WI38 (cell line): ENCODE results near the gene PDZRN4.

ENCODE experiments used
- H3K4me3 ChIP-seq: 2 replicates; pipeline ENCODE4 v1.5.1; 2011; ENCODE audit warnings: low read depth, mild to moderate bottlenecking, control low read depth, low read length
- CTCF ChIP-seq: IDR thresholded peaks from 2 replicates; pipeline ENCODE4 v1.5.1; 2012; ENCODE audit warnings: low read depth, mild to moderate bottlenecking, control low read depth, low read length

PDZRN4 gene

DNA sequence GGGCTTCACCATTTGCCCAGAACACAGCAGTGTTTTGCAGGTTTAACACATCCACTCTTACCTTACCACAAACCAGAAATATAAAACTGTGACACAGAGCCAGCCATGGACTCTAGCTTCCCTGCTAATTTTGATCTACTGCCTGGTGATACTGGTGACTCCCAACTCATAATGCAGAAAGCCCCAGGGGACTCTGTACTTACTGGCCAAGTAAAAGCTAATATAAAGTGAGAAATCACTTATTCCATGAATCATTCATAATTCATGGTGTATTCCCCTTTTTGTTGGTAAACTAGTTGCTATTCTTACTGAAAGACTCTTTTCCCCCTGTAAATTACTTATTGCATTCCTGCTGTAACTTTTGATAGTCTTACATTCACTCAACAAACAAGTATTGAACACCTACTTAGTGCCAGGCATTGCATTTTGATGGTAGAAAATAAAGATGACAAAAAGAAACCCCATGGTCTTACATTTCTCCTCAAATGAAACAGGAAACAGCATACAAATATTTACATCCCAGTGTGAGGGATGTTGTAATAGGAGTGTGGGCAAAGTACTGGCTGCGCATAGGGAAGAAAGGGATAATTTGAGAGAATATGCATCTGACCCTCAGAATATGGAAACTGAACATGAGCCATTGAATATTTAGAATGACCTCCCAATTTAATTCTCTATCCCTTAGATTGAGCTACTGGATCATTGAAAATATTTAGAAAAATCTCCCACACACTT is 279.6 kb downstream of the PDZRN4 start:
- TF ChIP-seq CTCF = no peak
- no peak overlapping the region for H3K4me3 ChIP-seq

DNA sequence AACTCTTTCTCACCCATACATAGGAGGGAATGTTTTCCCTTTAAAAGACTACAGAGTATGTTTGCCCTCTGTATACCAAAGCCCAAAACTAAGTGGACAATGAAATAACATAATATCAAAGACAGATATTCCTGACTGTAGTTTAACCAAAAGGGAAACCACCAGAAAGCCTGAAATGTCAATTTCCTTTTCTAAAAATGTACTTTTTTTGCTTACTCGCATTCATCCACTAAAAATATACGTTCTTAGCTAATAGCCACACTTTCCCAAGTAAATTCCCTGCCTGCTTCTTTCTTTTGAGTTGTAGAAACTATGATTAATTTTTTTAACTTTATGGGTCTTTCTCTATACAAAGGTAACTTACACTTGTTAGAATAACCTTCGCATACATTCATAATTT is 280.2 kb downstream of the PDZRN4 start:
- H3K4me3 ChIP-seq = no peak overlapping the region
- no peak for TF ChIP-seq CTCF

DNA sequence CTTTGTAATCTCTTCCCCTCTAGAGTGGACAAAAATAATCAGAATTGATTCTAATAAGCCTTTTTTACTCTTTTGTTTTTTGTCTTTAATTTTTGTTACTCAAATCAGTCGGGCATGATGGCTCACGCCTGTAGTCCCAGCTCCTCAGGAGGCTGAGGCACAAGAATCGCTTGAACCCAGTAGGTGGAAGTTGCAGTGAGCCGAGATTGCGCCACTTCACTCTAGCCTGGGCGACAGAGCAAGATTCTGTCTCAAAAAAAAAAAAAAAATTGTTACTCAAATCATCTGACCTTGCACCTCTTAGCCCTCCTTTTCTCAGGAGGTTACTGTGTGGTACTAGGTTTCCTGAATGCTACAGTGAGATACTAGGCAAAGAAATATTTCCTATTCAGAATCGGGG is 280.6 kb downstream of the PDZRN4 start:
- TF ChIP-seq CTCF = no peak
- H3K4me3 ChIP-seq = no peak overlapping the region

DNA sequence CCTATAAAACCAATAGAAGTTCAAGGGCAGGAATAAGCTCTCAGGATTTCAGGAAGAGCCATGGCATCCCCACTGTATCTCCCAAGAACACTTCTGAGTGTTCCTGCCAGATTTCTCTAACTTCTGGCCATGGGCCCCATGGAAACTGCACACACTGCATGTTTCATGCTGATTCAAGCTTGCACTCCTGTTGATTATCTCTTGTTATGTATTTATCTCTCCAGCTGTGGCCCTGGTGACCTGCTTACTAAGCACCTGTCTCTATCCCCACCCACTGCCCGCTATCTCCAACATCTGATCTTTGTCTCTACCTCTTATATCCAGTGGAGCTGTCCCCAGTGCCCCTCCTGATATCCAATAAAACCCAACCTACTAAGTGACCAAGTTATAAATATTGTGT is 285.3 kb downstream of the PDZRN4 start:
- no peak for TF ChIP-seq CTCF
- H3K4me3 ChIP-seq = no peak overlapping the region

DNA sequence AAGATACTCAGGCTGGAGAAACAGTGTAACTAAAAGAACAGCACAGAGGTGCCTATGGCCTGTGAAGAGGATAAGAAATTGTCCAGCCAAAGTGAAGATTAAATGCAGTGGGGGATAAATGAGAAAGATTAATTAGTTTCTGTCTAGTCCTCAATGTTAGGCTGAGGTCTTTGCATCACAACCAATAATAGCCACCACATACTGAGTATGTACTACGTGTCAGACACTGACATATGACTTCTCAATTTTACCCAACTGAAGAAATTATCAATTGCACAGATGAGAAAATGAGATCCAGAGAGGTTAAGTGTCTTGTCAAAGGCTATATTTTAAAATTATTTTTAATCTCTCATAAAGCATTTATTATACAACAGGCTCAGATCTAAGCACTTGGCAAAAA is 285.9 kb downstream of the PDZRN4 start:
- no peak for TF ChIP-seq CTCF
- H3K4me3 ChIP-seq = no peak overlapping the region

- H3K4me3 ChIP-seq = no peak overlapping the region
- TF ChIP-seq CTCF = no peak
Measured at GRCh38 chr12:41476499-41477439, 288.6 kb downstream of the PDZRN4 start.

DNA sequence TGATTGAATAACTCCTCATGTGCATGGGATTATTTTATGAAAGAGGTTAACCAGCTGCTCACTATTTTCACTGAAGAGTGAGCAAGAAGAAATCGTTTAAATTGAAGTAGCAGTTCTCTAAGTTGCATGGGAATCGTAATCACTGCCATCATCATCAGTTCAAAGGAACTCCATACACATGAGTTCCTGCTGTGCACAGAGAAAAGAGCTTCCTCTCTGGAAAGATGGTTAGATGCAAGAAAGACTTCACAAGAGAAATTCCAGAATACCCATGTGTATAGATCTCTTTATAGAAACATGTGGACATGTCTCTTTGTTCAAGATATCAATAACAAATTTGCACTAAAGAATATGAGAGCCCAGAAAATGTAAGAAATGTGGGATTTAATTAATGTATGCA is 291.3 kb downstream of the PDZRN4 start:
- no peak for TF ChIP-seq CTCF
- no peak overlapping the region for H3K4me3 ChIP-seq
